Measurements from ENCODE around the gene SORCS3.

Gene SORCS3

GRCh38 chr10:105029286-105029685, 388.2 kb downstream of the SORCS3 start:
- no peak for DNase-seq

DNA sequence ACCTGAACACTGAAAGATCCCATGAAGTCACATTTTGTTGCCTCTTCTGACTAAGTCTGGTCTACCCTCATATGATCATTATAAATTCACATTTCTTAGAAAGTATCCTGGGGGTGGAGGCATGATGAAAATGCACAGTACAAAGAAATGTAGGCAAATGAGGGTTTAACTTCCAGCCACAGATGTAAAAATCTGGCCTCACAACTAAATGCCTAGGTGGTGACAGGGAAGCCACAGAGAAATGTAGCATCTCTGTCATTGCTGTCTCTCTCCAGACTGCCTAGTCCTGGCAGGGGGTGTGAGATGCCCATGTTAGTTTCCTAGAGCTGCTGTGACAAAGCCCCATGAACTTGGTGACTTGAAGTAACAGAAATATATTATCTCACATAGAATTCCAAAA, 395.9 kb downstream of the SORCS3 start:
- DNase-seq = no peak

DNA sequence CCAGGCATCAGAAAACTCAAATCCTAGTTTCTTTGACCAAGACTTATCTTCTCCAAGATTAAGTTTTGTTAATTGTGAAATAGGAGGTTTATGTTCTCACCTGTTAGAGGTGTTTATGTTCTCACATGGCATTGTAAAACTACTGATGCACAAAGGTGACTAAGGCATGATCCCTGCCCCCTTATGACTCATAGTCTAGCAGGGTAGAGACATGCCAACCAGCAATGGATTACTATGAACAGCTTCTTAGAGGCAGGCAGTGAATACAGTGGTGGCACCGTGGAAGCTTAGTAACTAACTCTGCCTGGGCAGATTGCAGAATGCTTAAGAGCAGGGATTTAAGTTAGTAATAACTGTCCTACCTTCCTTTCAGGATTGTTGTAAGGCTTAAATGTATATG, 400.9 kb downstream of the SORCS3 start:
- no peak for DNase-seq

DNA sequence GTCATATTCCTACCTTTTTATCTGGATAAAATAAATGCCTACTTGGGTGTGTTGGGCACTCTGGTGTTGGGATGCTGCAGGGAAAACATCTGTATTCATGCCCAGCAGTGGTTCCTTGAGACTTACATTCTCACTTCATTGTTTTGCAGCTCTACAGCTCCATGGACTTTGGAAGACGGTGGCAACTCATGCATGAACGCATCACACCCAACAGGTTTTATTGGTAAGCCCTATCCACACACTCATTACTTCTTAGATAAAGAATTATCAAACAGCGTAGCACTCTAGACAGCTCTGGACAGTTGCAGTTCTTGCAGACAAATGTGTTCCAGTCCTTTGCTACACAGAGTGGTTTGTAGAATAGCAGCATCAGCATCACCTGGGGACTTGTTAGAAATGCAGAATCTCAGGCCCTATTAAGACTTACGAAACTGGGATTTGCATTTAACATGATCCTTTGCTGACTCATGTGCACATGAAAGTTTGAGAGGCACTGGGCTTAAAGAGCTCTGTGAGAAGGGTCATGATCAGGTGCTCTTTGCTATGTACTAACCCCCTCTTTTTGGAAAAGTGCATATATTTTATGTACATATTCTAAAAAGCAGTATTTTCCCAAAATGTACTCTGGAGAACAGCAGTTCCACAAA, 401.9 kb downstream of the SORCS3 start:
- no peak for DNase-seq

DNA sequence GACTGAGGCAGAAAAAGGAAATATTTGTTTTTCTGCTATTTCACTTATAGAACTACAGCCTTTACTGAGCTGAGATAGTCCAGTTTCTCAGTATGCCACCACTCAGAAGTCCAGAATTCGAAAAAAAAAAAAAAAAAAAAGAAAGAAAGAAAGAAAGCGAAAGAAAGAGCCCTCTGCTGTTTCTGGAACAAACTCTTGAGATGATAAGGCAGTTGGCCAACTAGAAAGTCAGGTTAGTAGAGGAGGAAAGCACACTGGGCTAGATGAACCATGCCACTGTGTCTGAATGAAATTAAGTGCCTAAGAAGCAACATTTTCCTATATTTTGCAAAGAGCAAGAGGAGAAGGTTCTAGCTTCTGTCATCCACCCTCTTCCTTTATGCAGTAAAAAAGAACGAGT, 403.8 kb downstream of the SORCS3 start:
- DNase-seq = no peak

- no peak for DNase-seq
Measured at GRCh38 chr10:105056413-105056812, 415.3 kb downstream of the SORCS3 start.

GRCh38 chr10:105062951-105063350, 421.9 kb downstream of the SORCS3 start:
- no peak for DNase-seq

DNA sequence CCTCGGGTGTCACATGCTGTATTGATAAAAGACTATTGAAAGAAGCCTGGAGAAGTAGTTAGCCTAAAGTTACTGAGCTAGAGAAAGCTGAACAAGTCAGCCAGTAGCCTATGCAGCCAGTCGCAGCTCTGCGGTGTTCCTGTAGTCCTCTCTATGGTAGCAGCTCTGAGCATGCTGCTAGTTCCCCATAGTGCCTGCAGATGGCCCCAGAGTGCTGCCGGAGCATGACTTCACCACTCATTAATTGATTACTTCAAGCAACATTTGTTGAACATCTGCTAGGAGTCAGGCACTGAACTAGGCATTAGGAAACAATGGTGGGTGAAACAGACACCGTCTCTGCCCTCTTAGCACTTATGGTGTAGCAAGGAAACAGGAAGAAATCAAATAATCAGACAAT, 422.7 kb downstream of the SORCS3 start:
- no peak for DNase-seq

DNA sequence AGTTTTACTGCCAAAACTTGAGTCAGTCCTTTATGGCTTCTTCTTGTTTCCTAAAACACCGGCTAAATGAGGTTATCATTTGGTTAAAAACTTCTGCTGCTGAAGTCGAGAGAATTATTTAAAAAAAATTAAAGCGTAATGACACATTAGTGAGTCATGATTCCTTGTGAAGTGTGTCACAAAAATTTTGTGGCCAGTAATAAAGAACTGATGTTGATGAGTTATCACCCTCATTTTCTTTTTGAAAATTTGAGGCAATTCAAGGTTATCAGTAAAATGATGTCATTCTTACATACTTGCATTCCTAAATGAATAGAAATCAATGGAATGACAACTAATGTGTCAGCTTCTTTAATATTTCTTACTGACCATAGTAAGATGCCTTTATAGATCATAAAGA, 427.4 kb downstream of the SORCS3 start:
- no peak for DNase-seq

DNA sequence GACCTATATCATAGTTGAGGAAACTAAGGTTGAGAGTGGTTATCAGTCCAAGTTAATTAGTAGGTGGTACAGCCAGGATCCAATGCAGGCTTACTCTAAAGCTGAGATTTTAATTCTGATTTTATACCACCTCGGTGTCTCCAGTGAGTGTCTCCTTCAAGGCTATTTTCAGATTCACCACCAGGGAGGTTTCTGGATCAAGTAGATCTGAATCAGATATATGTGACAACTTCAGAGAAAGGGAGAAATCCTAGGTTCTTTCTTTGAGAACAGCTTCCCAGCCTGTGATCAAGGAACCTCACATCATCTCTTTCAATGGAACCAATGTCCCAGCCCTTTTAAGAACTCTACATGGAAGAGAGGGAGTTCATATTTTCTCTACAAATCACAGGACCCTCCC, 429.2 kb downstream of the SORCS3 start:
- DNase-seq = no peak

- DNase-seq = no peak
Measured at GRCh38 chr10:105070952-105071351, 429.9 kb downstream of the SORCS3 start.

GRCh38 chr10:105071980-105072379, 430.9 kb downstream of the SORCS3 start:
- no peak for DNase-seq

DNA sequence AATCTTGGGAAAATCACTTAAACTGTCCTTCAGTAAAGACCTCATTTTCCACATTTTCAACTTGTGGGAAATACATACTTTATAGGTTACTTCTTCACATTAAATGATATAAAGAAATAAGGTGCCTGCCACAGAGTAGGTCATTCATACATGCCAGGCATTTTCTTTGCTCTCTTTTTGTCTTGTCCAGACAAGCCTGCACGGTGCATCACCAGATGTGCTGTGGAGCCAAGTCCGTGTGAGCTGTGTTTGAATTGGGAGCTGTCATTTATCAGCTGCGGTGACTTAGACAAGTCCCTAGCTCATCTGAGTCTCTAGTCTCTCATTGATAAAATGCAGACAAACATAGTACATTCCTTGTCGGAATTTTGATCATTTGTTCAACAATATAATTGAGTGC, 432.9 kb downstream of the SORCS3 start:
- no peak for DNase-seq

- DNase-seq = no peak
Measured at GRCh38 chr10:105075031-105075430, 433.9 kb downstream of the SORCS3 start.

DNA sequence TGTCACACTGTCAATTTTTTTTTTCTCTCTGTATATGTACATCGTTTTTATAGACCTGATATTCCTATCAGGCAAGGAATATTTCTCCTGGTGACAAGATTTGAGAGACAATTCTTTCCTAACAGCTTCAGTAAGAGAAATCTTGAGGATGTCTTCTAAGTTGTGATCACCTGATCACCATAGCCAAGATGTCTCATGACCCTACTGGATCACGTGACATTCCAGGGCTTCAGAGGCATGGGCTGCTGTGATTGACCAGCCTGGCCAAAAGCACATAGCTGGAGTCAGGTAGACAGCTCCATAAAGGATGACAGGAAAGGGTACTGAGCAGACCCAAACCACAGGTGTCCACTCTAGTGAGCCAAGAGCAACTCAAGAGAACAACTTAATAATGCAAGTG, 444.9 kb downstream of the SORCS3 start:
- no peak for DNase-seq

- no peak for DNase-seq
Measured at GRCh38 chr10:105094048-105094447, 453.0 kb downstream of the SORCS3 start.

DNA sequence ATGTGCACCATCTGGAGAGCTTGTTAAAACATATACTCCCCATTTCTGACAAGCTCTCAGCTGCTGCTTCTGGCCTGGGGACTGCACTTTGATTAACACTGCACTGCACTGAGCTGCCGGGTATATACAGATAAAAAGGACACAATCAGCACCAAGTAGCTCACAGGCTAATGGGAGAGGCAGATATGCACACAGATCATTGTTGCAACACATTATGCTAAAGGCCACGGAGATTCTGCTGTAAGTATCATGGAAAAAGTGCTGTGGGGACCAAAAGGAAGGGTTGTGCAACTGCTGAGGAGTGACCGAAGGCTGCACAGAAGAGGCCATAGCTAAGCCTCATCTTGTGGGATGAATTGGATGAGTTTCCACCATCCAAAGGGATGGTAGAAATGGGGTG, 455.2 kb downstream of the SORCS3 start:
- no peak for DNase-seq

DNA sequence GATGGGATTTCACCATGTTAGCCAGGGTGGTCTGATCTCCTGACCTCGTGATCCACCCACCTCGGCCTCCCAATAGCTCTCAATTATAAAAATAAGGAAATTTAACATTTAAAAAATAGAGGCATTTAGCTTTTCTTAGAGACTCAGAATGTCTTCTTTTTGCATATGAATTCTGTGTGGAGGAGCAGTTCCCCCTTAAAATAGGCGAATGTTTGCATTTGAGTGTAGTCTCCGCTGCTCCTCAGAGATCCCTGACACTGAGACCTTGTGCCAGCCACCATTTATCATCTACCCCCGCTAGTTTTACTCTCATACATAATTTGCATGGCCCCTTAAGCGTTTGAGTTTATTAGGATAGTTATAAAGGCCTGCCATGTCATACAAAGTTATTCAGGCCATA, 461.9 kb downstream of the SORCS3 start:
- no peak for DNase-seq

DNA sequence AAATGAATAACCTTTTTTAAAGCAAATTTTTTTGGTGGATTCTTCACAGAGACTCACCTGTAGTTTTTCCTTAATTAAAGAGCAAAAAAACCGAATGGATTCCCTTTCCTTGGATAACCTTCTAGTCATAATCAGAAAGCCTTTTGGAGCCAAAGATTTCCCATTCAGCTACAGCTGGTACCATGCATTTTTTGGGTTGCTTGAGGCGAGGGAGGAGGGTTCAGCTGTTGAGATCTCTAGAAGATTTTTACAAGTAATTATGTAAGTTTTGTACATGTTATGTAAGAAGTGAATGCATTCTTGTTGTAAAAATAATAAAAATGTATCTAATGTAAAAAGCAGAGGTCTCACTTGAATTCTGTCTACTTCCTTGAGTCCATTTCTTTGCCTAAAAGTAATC, 463.2 kb downstream of the SORCS3 start:
- DNase-seq = no peak

DNA sequence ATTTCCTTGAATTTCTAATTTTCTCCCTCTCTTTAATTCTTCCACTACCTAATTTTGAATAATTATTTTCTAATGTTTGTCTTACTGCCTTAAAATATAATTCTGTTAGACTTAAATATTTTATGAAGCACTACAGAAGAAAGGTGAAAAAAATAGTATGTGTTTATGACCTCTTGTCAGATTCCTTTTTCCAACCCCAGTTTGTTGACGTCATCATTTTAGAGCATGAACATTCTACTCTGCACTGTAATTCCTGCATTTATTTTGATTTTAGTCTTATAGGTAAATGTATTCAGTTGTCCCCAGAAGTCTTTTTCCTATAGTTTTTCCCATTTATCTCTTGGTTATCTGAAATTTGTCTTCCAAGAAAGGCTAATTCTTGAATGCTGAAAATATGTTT, 468.1 kb downstream of the SORCS3 start:
- no peak for DNase-seq

GRCh38 chr10:105112862-105113261, 471.8 kb downstream of the SORCS3 start:
- DNase-seq = no peak

DNA sequence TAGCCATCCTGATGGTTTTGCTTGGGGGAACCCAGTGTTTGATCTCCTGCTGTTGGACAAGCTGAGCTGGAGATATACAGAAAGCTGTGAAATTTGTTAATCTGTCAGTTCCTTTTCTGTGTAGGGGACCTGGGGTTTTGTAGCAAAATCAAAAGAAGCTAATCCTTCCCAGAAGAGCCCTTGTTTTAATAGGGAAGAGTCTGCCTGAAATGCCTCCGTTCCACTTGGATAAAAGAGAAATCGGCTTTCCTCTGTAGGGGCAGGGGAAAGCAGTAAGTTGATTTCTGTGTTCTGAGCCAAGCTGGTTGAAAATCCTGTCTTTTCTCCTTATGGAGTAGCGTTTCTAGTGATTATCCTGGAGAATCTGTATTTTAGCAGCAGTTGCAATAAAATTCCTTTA, 472.6 kb downstream of the SORCS3 start:
- no peak for DNase-seq

- DNase-seq = no peak
Measured at GRCh38 chr10:105121743-105122142, 480.7 kb downstream of the SORCS3 start.

GRCh38 chr10:105128111-105128510, 487.0 kb downstream of the SORCS3 start:
- no peak for DNase-seq

GRCh38 chr10:105138358-105138757, 497.3 kb downstream of the SORCS3 start:
- DNase-seq = no peak

Data from CD4-positive, alpha-beta T cell treated with Interleukin-21 for 1 hour (primary cell).